ENCODE results near the gene GNL3.

DNA sequence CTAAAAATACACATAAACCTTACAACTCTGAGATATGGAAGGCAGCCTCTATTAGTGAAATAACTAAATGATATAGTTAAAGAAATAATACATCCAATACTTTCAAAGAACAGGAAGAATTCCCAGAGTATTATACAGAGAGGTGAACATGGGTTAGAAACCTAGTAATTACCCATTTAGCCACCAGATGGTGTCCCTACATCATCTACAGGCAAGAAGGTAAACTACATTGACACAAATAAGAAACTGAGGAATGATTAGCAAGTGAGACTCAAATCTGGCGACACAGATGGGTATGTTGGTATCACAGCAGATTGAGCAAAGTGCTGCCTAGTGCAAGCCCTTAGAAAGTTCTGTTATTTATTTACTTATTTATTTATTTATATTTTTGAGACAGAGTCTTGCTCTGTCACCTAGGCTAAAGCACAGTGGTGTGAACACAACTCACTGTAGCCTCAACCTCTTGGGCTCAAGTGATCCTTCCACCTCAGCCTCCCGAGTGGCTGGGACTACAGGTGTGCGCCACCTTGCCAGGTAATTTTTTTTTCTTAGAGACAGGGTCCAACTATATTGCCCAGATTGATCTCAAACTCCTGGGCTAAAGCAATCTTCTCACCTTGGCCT is 56.7 kb downstream of the GNL3 start:
- TF ChIP-seq POLR2A (IDR thresholded peaks at IDR 0.05; ENCODE audit: low read length) (no peak), GATA1 (IDR thresholded peaks at IDR 0.05; ENCODE audit: low read depth, low read length) (no peak)
